Dedifferentiated amniotic fluid mesenchymal stem cell (primary cell): ENCODE measurements around the gene RELN.

Source experiments
- DNase-seq: peaks from one replicate; pipeline ENCODE4 v3.0.0-alpha.2; 2016; ENCODE audit errors: extremely low spot score

Gene RELN

GRCh38 chr7:103717574-103717973 lies 271.9 kb downstream of the RELN start:
- no peak for DNase-seq

- DNase-seq: no peak
These were observed 273.9 kb downstream of the RELN start for GRCh38 chr7:103715376-103716120.

GRCh38 chr7:103714376-103714927 lies 275.0 kb downstream of the RELN start:
- DNase-seq: no peak

GRCh38 chr7:103712991-103713778 lies 276.3 kb downstream of the RELN start:
- DNase-seq: no peak

GRCh38 chr7:103711413-103711812 lies 278.0 kb downstream of the RELN start:
- DNase-seq: no peak

GRCh38 chr7:103710247-103710646 lies 279.2 kb downstream of the RELN start:
- DNase-seq: no peak

- no peak for DNase-seq
These were observed 282.7 kb downstream of the RELN start for GRCh38 chr7:103706805-103707204.

GRCh38 chr7:103705542-103705941 lies 283.9 kb downstream of the RELN start:
- DNase-seq: no peak

- DNase-seq: no peak
These were observed 284.8 kb downstream of the RELN start for GRCh38 chr7:103704701-103705100.

- DNase-seq: no peak
These were observed 286.5 kb downstream of the RELN start for GRCh38 chr7:103702982-103703381.

- DNase-seq: no peak
These were observed 287.0 kb downstream of the RELN start for GRCh38 chr7:103702454-103702853.

GRCh38 chr7:103699032-103699431 lies 290.4 kb downstream of the RELN start:
- no peak for DNase-seq

GRCh38 chr7:103698064-103698463 lies 291.4 kb downstream of the RELN start:
- DNase-seq: no peak

GRCh38 chr7:103695521-103695920 lies 293.9 kb downstream of the RELN start:
- no peak for DNase-seq

- no peak for DNase-seq
These were observed 295.2 kb downstream of the RELN start for GRCh38 chr7:103694304-103694703.

- DNase-seq: no peak
These were observed 298.2 kb downstream of the RELN start for GRCh38 chr7:103691291-103691690.

GRCh38 chr7:103690242-103690974 lies 299.1 kb downstream of the RELN start:
- DNase-seq: no peak

GRCh38 chr7:103689255-103689654 lies 300.2 kb downstream of the RELN start:
- DNase-seq: no peak

- no peak for DNase-seq
These were observed 301.5 kb downstream of the RELN start for GRCh38 chr7:103687951-103688350.

- DNase-seq: no peak
These were observed 302.2 kb downstream of the RELN start for GRCh38 chr7:103687272-103687671.

GRCh38 chr7:103686763-103687162 lies 302.7 kb downstream of the RELN start:
- DNase-seq: no peak

GRCh38 chr7:103686064-103686463 lies 303.4 kb downstream of the RELN start:
- DNase-seq: no peak
